GM12878 (cell line): Measurements from ENCODE around the gene SEMA4F. TPM values are rescaled to one million over a fixed set of nuclear protein-coding genes. Genes with fewer than 3 reads are reported as not detected.

ENCODE experiments used
- ATAC-seq: fragments of 200-7000 bp; cut with Tn5 transposase; 3 replicates; pipeline ENCODE4 v1.9.1; 2020; ENCODE audit warnings: mild to moderate bottlenecking, moderate library complexity
- BruUV-seq: library from RNA; stranded (reverse); fragments of 400-500 nt; replicated peaks from 2 replicates; lab custom pipeline; 2021; lab: Mats Ljungman, UMichigan
- CTCF ChIA-PET: fragments of 300-600 bp; sonication (Branson Sonifier 250); formaldehyde crosslinking; extraction: SDS; loops from one replicate; lab custom pipeline; 2021; ENCODE audit warnings: inconsistent platforms; lab: Yijun Ruan, JAX
- POLR2A ChIA-PET: fragments of 350-600 bp; formaldehyde crosslinking; extraction: SDS; loops from one replicate; lab custom pipeline; 2021; ENCODE audit warnings: inconsistent platforms; lab: Charles Lee
- RAD21 ChIA-PET: fragments of 300-600 bp; sonication (Branson Sonifier 250); formaldehyde crosslinking; loops from one replicate; lab custom pipeline; 2023; ENCODE audit warnings: antibody characterized with exemption; ENCODE audit not compliant: unreplicated experiment; lab: Charles Lee
- SMC1A ChIA-PET: fragments of 300-600 bp; sonication (Branson Sonifier 250); formaldehyde crosslinking; loops from one replicate; lab custom pipeline; 2023; ENCODE audit not compliant: unreplicated experiment, uncharacterized antibody; lab: Charles Lee
- DNase-seq: peaks from one replicate; pipeline ENCODE4 v3.0.0-alpha.2; 2011; ENCODE audit warnings: low read depth, low spot score
- FAIRE-seq: peaks from 3 replicates; lab custom pipeline; 2011; peaks lifted over from hg19 to GRCh38; lab: Jason Lieb, UNC
- H2AFZ ChIP-seq: 2 replicates; pipeline ENCODE4 v1.6.0; 2011; ENCODE audit warnings: low read depth, low read length, control low read depth; ENCODE audit not compliant: control insufficient read depth
- H3K27ac ChIP-seq: 2 replicates; pipeline ENCODE4 v1.5.1; 2011; ENCODE audit warnings: control low read depth; ENCODE audit not compliant: control insufficient read depth, insufficient read depth
- H3K27me3 ChIP-seq, 2 experiments: replicated peaks in 1 of 2; 2 replicates each; pipeline versions ENCODE4 v1.6.0 to v1.6.1; 2011; ENCODE audit warnings: low read length in 1 of 2; ENCODE audit not compliant: control insufficient read depth in 2 of 2, insufficient read depth in 2 of 2
- H3K36me3 ChIP-seq, 2 experiments: 2 replicates each; pipeline ENCODE4 v1.5.1; 2011; ENCODE audit warnings: low read length in 1 of 2; ENCODE audit not compliant: control insufficient read depth in 2 of 2, insufficient read depth in 2 of 2
- H3K4me1 ChIP-seq: 2 replicates; pipeline ENCODE4 v1.6.1; 2011; ENCODE audit warnings: mild to moderate bottlenecking, low read length, moderate library complexity, mixed read lengths; ENCODE audit not compliant: control insufficient read depth, insufficient read depth
- H3K4me2 ChIP-seq: 2 replicates; pipeline ENCODE4 v1.6.0; 2011; ENCODE audit warnings: control low read depth; ENCODE audit not compliant: control insufficient read depth, insufficient read depth
- H3K4me3 ChIP-seq: fragments of 200-600 bp; sonication (generic); 2 replicates; pipeline ENCODE4 v1.5.1; 2016
- H3K79me2 ChIP-seq: 2 replicates; pipeline ENCODE4 v1.6.0; 2011; ENCODE audit warnings: low read length; ENCODE audit not compliant: control insufficient read depth, insufficient read depth
- H3K9ac ChIP-seq: 2 replicates; pipeline ENCODE4 v1.8.0; 2011; ENCODE audit warnings: low read length, control low read depth, mixed read lengths; ENCODE audit not compliant: control insufficient read depth, insufficient read depth
- H3K9me3 ChIP-seq: replicated peaks from 3 replicates; pipeline ENCODE4 v1.5.1; 2011; ENCODE audit warnings: mild to moderate bottlenecking, low read length; ENCODE audit not compliant: control insufficient read depth, insufficient read depth
- H4K20me1 ChIP-seq: 2 replicates; pipeline ENCODE4 v1.6.0; 2011; ENCODE audit not compliant: control insufficient read depth, insufficient read depth
- EP300 ChIP-seq, 2 experiments: fragments of 150-350 bp in 1 of 2; IDR thresholded peaks; 2 replicates each; pipeline ENCODE4 v1.6.1; 2011 to 2012; ENCODE audit warnings: low read depth in 2 of 2, low read length in 2 of 2, borderline replicate concordance in 1 of 2, improper control_type of control experiment in 1 of 2, inconsistent platforms in 1 of 2; ENCODE audit not compliant: control insufficient read depth in 1 of 2
- IKZF2 ChIP-seq, 2 experiments: fragments of 450-650 bp; IDR thresholded peaks; 2 replicates each; pipeline ENCODE4 v1.6.1; 2017; ENCODE audit warnings: mild to moderate bottlenecking in 2 of 2, moderate library complexity in 2 of 2
- NR2C1 ChIP-seq: fragments of 450-650 bp; IDR thresholded peaks from 2 replicates; pipeline ENCODE4 v1.6.1; 2017; ENCODE audit warnings: antibody characterized with exemption, mild to moderate bottlenecking, moderate library complexity
- POLR2AphosphoS2 ChIP-seq: IDR thresholded peaks from 2 replicates; pipeline ENCODE4 v1.6.1; 2011; ENCODE audit warnings: low read depth, mild to moderate bottlenecking, low read length, improper control_type of control experiment, moderate library complexity
- SIN3A ChIP-seq: IDR thresholded peaks from 2 replicates; pipeline ENCODE4 v1.6.1; 2012; ENCODE audit warnings: low read depth, low read length, improper control_type of control experiment
- SIX5 ChIP-seq: IDR thresholded peaks from 2 replicates; pipeline ENCODE4 v1.6.1; 2011; ENCODE audit warnings: mild to moderate bottlenecking, low read depth, low read length, moderate library complexity; ENCODE audit not compliant: severe bottlenecking
- STAT3 ChIP-seq: IDR thresholded peaks from 2 replicates; pipeline ENCODE4 v1.6.1; 2011; ENCODE audit warnings: low read depth, low read length, improper control_type of control experiment
- ZSCAN29 ChIP-seq: fragments of 450-650 bp; IDR thresholded peaks from 2 replicates; pipeline ENCODE4 v1.6.1; 2017; ENCODE audit warnings: mild to moderate bottlenecking, moderate library complexity
- WGBS: methylation state at CpG from one replicate; pipeline ENCODE4 v1.1.6; 2016; ENCODE audit warnings: low lambda C conversion rate; ENCODE audit not compliant: insufficient replicate concordance, insufficient coverage; ENCODE audit errors: missing lambda C conversion rate; 5-methylcytosine and 5-hydroxymethylcytosine counted together
- in situ Hi-C: fragments of 300-500 bp; cut with MboI; formaldehyde crosslinking; loops from 9 replicates; pipeline ENCODE4 v1.14.3; 2018; ENCODE audit warnings: mixed read lengths
- intact Hi-C: fragments of 100-400 bp; cut with micrococcal nuclease; formaldehyde crosslinking; loops from one replicate; pipeline ENCODE4 v1.14.2; 2022; ENCODE audit not compliant: unreplicated experiment
- polyA plus RNA-seq, 11 experiments: library from polyadenylated mRNA; depleted of rRNA in 4 of 11; unstranded in 6 of 11; stranded (reverse) in 5 of 11; fragments of >200 nt; fragmentation: Nextera tagmentation in 4 of 11; fragmentation: Illumina TruSeq in 1 of 11; extraction: Ambion mirVana in 4 of 11; extraction: Trizol in 1 of 11; gene quantifications; 1 replicate in 1 of 11; 2 replicates in 10 of 11; pipeline versions ENCODE4 v1.2.1 to v1.2.3, GENCODE V29; 2011 to 2016; ENCODE audit warnings: inconsistent platforms in 2 of 11, missing spikeins in 2 of 11, low read depth in 1 of 11
- total RNA-seq, 4 experiments: library from RNA; depleted of rRNA in 3 of 4; stranded (reverse); fragments of >200 nt in 3 of 4; fragmentation: Illumina TruSeq in 1 of 4; extraction: Trizol in 1 of 4; gene quantifications; 2 replicates each; pipeline versions ENCODE4 v1.2.1 to v1.2.3, GENCODE V29; 2013 to 2021

SEMA4F gene
- total and polyA plus RNA-seq, 10 of the 15 experiments (the other 5 are each of a cell fraction or from before 2014, with no cell fraction given): 0.26 to 3.0 (median 2.1) TPM

GRCh38 chr2:74721316-74721715, 67.3 kb downstream of the SEMA4F start:
- BruUV-seq: no TSS peak
- CTCF ChIA-PET: interaction anchor here (1.0 kb wide), 1 partner anchor 163 kb away, joined by 3 read pairs; no protein-coding TSS in a partner anchor
- H2AFZ ChIP-seq: no peak overlapping the region
- H3K79me2 ChIP-seq: no peaks in the 10 kb centered on the region
- RAD21 ChIA-PET: no interaction called here
- TF ChIP-seq IKZF2 (IDR thresholded peaks at IDR 0.05) (no peak), POLR2AphosphoS2 (no peak), SIN3A (no peak), ZSCAN29 (no peak), SIX5 (no peak)
- H3K27me3 ChIP-seq: peaks cover 1 to 6% of the 10 kb centered on the region in 2 experiments; a peak in 2 of 4 replicates
- intact Hi-C loops: no loop called here
- no peaks in the 10 kb centered on the region for H4K20me1 ChIP-seq
- DNase-seq (no peak), ATAC-seq (no peak), FAIRE-seq (no peak)
- H3K9ac ChIP-seq: no peak overlapping the region
- H3K36me3 ChIP-seq: no peaks in the 10 kb centered on the region
- POLR2A ChIA-PET: no interaction called here
- no peak overlapping the region for H3K4me3 ChIP-seq
- no peaks in the 10 kb centered on the region for H3K9me3 ChIP-seq
- in situ Hi-C loops: no loop called here
- H3K4me1 ChIP-seq: no peaks in the 10 kb centered on the region
- H3K27ac ChIP-seq: no peak overlapping the region
- H3K4me2 ChIP-seq: no peak overlapping the region
- SMC1A ChIA-PET: no interaction called here

- H3K9ac ChIP-seq: no peak overlapping the region
- SMC1A ChIA-PET: no interaction called here
- ATAC-seq (no peak), DNase-seq (no peak), FAIRE-seq (no peak)
- H2AFZ ChIP-seq: no peak overlapping the region
- BruUV-seq: no TSS peak
- H3K4me2 ChIP-seq: no peak overlapping the region
- in situ Hi-C loops (no loop called here), intact Hi-C loops (no loop called here)
- RAD21 ChIA-PET: no interaction called here
- no peaks in the 10 kb centered on the region for H3K27me3 ChIP-seq
- WGBS: 25% methylated on average over 4 of the region's 4 CpGs
- H4K20me1 ChIP-seq: no peaks in the 10 kb centered on the region
- H3K9me3 ChIP-seq: no peaks in the 10 kb centered on the region; the same call in 1 of the 3 replicates
- no peaks in the 10 kb centered on the region for H3K4me1 ChIP-seq
- no peaks in the 10 kb centered on the region for H3K79me2 ChIP-seq
- TF ChIP-seq NR2C1 (no peak), STAT3 (no peak), EP300 (IDR thresholded peaks at IDR 0.05; ENCODE audit: borderline replicate concordance in 1 of 2, control insufficient read depth in 1 of 2, low read depth in 2 of 2, low read length in 2 of 2) (no peak)
- CTCF ChIA-PET: no interaction called here
- no peak overlapping the region for H3K27ac ChIP-seq
- no peaks in the 10 kb centered on the region for H3K36me3 ChIP-seq
- POLR2A ChIA-PET: no interaction called here
- H3K4me3 ChIP-seq: no peak overlapping the region
These were observed 70.4 kb downstream of the SEMA4F start for GRCh38 chr2:74724496-74724895.
